GM21423 (cell line): Measurements from ENCODE around the gene ITPKA.

Experiments used
- ATAC-seq: cut with Tn5 transposase; IDR thresholded peaks from one replicate; pipeline ENCODE4 v1.9.1; 2021; ENCODE audit warnings: mild to moderate bottlenecking, moderate library complexity; ENCODE audit not compliant: unreplicated experiment

ITPKA gene

GRCh38 chr15:41489641-41490040 is 4.0 kb upstream of the ITPKA start:
- ATAC-seq: no peak

- ATAC-seq: no peak
Observed at GRCh38 chr15:41490355-41490754, 3.3 kb upstream of the ITPKA start.

GRCh38 chr15:41491889-41492288 is 1.8 kb upstream of the ITPKA start:
- ATAC-seq: no peak

GRCh38 chr15:41492597-41493204 is 973 bp upstream of the ITPKA start:
- ATAC-seq: no peak

- no peak for ATAC-seq
Observed at GRCh38 chr15:41493902-41494189, 172 bp downstream of the ITPKA start.

GRCh38 chr15:41494190-41494921 is 682 bp downstream of the ITPKA start:
- ATAC-seq: peak; percentile 14

GRCh38 chr15:41494922-41495735 is 1.5 kb downstream of the ITPKA start:
- no peak for ATAC-seq

- ATAC-seq: no peak
Observed at GRCh38 chr15:41495736-41496599, 2.3 kb downstream of the ITPKA start.

- ATAC-seq: no peak
Observed at GRCh38 chr15:41498657-41499056, 5.0 kb downstream of the ITPKA start.

GRCh38 chr15:41499109-41499851 is 5.6 kb downstream of the ITPKA start:
- no peak for ATAC-seq

- no peak for ATAC-seq
Observed at GRCh38 chr15:41501191-41501917, 7.7 kb downstream of the ITPKA start.

- no peak for ATAC-seq
Observed at GRCh38 chr15:41501931-41502794, 8.5 kb downstream of the ITPKA start.

GRCh38 chr15:41502795-41503668 is 9.4 kb downstream of the ITPKA start:
- no peak for ATAC-seq

GRCh38 chr15:41503669-41504010 is 10.0 kb downstream of the ITPKA start:
- no peak for ATAC-seq

- no peak for ATAC-seq
Observed at GRCh38 chr15:41504751-41505492, 11.2 kb downstream of the ITPKA start.

GRCh38 chr15:41505776-41506175 is 12.1 kb downstream of the ITPKA start:
- ATAC-seq: no peak

GRCh38 chr15:41506796-41507341 is 13.2 kb downstream of the ITPKA start:
- ATAC-seq: no peak
